Endothelial cell (in vitro differentiated cells): Measurements from ENCODE around the gene DMAC2. TPM values are rescaled to one million over a fixed set of nuclear protein-coding genes. Genes with fewer than 3 reads are reported as not detected.
A peak's percentile ranks its signal among the peaks of the same experiment; 100 is the strongest.

ENCODE experiments used
- DNase-seq: peaks from one replicate; pipeline ENCODE4 v3.0.0; 2021; ENCODE audit warnings: low spot score
- H3K27ac Mint-ChIP-seq: one replicate; pipeline ENCODE4 v1.8.0; 2021; ENCODE audit warnings: mixed read lengths, inconsistent platforms; ENCODE audit not compliant: unreplicated experiment
- H3K27me3 Mint-ChIP-seq: one replicate; pipeline ENCODE4 v1.8.0; 2021; ENCODE audit warnings: mild to moderate bottlenecking, moderate library complexity, mixed read lengths, inconsistent platforms; ENCODE audit not compliant: unreplicated experiment
- H3K36me3 Mint-ChIP-seq: one replicate; pipeline ENCODE4 v1.8.0; 2021; ENCODE audit warnings: mild to moderate bottlenecking, low read depth, mixed read lengths, inconsistent platforms; ENCODE audit not compliant: unreplicated experiment
- H3K4me1 Mint-ChIP-seq: one replicate; pipeline ENCODE4 v1.8.0; 2021; ENCODE audit warnings: mild to moderate bottlenecking, mixed read lengths, inconsistent platforms; ENCODE audit not compliant: unreplicated experiment
- H3K4me3 Mint-ChIP-seq: one replicate; pipeline ENCODE4 v1.8.0; 2021; ENCODE audit warnings: mild to moderate bottlenecking, mixed read lengths, inconsistent platforms; ENCODE audit not compliant: unreplicated experiment
- H3K9me3 Mint-ChIP-seq: one replicate; pipeline ENCODE4 v1.8.0; 2021; ENCODE audit warnings: mixed read lengths, inconsistent platforms; ENCODE audit not compliant: unreplicated experiment
- CTCF ChIP-seq: fragments of 200-600 bp; sonication (generic); IDR thresholded peaks from one replicate; pipeline ENCODE4 v1.5.0; 2021; ENCODE audit warnings: antibody characterized with exemption; ENCODE audit not compliant: unreplicated experiment
- total RNA-seq: library from RNA; stranded (reverse); fragmentation: NEBNext Ultra II Directional; extraction: Animal tissue kit (Norgen Biotek cat#: 25700); gene quantifications from one replicate; pipeline ENCODE4 v1.2.1, GENCODE V29; 2021; ENCODE audit not compliant: unreplicated experiment

The DMAC2 gene
- total RNA-seq, 1 donor from 2014 or later, result 75.5 TPM

GRCh38 chr19:41457241-41457640, 17.5 kb upstream of the DMAC2 start:
- no peak for TF ChIP-seq CTCF
- Mint-ChIP-seq H3K27ac (peak overlapping the region; percentile 73), H3K4me3 (peak overlapping the region; percentile 54), H3K36me3 (peaks cover 35% of the 10 kb centered on the region), H3K9me3 (no peaks in the 10 kb centered on the region), H3K4me1 (peaks cover 31% of the 10 kb centered on the region), H3K27me3 (peaks cover 2% of the 10 kb centered on the region)
- no peak for DNase-seq

- DNase-seq, result no peak
- TF ChIP-seq CTCF, result no peak
- H3K4me3 Mint-ChIP-seq, result no peak overlapping the region
- H3K36me3 Mint-ChIP-seq, result peaks cover 31% of the 10 kb centered on the region
- no peaks in the 10 kb centered on the region for H3K9me3 Mint-ChIP-seq
- peaks cover 2% of the 10 kb centered on the region for H3K27me3 Mint-ChIP-seq
- H3K27ac Mint-ChIP-seq, result peak overlapping the region; percentile 44
- H3K4me1 Mint-ChIP-seq, result peaks cover 30% of the 10 kb centered on the region
Observed at GRCh38 chr19:41456342-41456918, 16.7 kb upstream of the DMAC2 start.

GRCh38 chr19:41455936-41456335, 16.2 kb upstream of the DMAC2 start:
- H3K4me1 Mint-ChIP-seq, result peaks cover 30% of the 10 kb centered on the region
- TF ChIP-seq CTCF, result no peak
- H3K27me3 Mint-ChIP-seq, result peaks cover 2% of the 10 kb centered on the region
- no peak overlapping the region for H3K27ac Mint-ChIP-seq
- H3K9me3 Mint-ChIP-seq, result no peaks in the 10 kb centered on the region
- peak overlapping the region; percentile 48 for H3K4me3 Mint-ChIP-seq
- no peak for DNase-seq
- peaks cover 31% of the 10 kb centered on the region for H3K36me3 Mint-ChIP-seq

GRCh38 chr19:41452584-41453275, 13.0 kb upstream of the DMAC2 start:
- Mint-ChIP-seq H3K9me3 (no peaks in the 10 kb centered on the region), H3K4me3 (no peak overlapping the region), H3K4me1 (peaks cover 29% of the 10 kb centered on the region), H3K27ac (no peak overlapping the region), H3K27me3 (peaks cover 2% of the 10 kb centered on the region), H3K36me3 (peaks cover 21% of the 10 kb centered on the region)
- no peak for DNase-seq
- no peak for TF ChIP-seq CTCF

GRCh38 chr19:41449865-41450178, 10.1 kb upstream of the DMAC2 start:
- peaks cover 14% of the 10 kb centered on the region for H3K36me3 Mint-ChIP-seq
- TF ChIP-seq CTCF, result no peak
- H3K27me3 Mint-ChIP-seq, result peaks cover 7% of the 10 kb centered on the region
- H3K9me3 Mint-ChIP-seq, result no peaks in the 10 kb centered on the region
- H3K27ac Mint-ChIP-seq, result peak overlapping the region; percentile 14
- H3K4me1 Mint-ChIP-seq, result peaks cover 9% of the 10 kb centered on the region
- H3K4me3 Mint-ChIP-seq, result peak overlapping the region; percentile 40
- no peak for DNase-seq
